H1 (cell line): ENCODE measurements around the gene MT2A. TPM values are rescaled to one million over a fixed set of nuclear protein-coding genes. Genes with fewer than 3 reads are reported as not detected.

Experiments
- CTCF ChIA-PET: fragments of 300-600 bp; sonication (Branson Sonifier 250); formaldehyde crosslinking; loops from one replicate; lab custom pipeline; 2021; ENCODE audit not compliant: partially characterized antibody; lab: Charles Lee
- POLR2A ChIA-PET: fragments of 300-600 bp; sonication (Branson Sonifier 250); formaldehyde crosslinking; loops from one replicate; lab custom pipeline; 2021; ENCODE audit warnings: inconsistent platforms; ENCODE audit not compliant: partially characterized antibody; lab: Charles Lee
- DNase-seq, 2 experiments: peaks; one replicate each; pipeline versions ENCODE4 v3.0.0 to v3.0.0-alpha.2; 2010 to 2022; ENCODE audit warnings: low spot score in 2 of 2, low read depth in 1 of 2, mixed read lengths in 1 of 2
- FAIRE-seq: peaks from 2 replicates; lab custom pipeline; 2011; peaks lifted over from hg19 to GRCh38; lab: Jason Lieb, UNC
- H2AFZ ChIP-seq: 2 replicates; pipeline ENCODE4 v1.8.1; 2012; ENCODE audit warnings: low read length, inconsistent platforms
- H2AK5ac ChIP-seq: 2 replicates; pipeline ENCODE4 v1.6.1; 2013; ENCODE audit warnings: low read depth, low read length
- H2BK120ac ChIP-seq: replicated peaks from 2 replicates; pipeline ENCODE3; 2013; ENCODE audit warnings: low read depth, low read length, inconsistent platforms
- H2BK12ac ChIP-seq: 2 replicates; pipeline ENCODE4 v1.6.1; 2013; ENCODE audit warnings: low read depth, low read length
- H2BK15ac ChIP-seq: 2 replicates; pipeline ENCODE4 v1.6.1; 2013; ENCODE audit warnings: low read length
- H2BK20ac ChIP-seq: 2 replicates; pipeline ENCODE4 v1.6.1; 2013; ENCODE audit warnings: low read length
- H2BK5ac ChIP-seq: 2 replicates; pipeline ENCODE4 v1.6.1; 2013; ENCODE audit warnings: low read depth, low read length
- H3K14ac ChIP-seq: 2 replicates; pipeline ENCODE4 v1.6.1; 2013; ENCODE audit warnings: inconsistent platforms; ENCODE audit not compliant: insufficient read length
- H3K18ac ChIP-seq: 2 replicates; pipeline ENCODE4 v1.6.1; 2013; ENCODE audit warnings: low read length; ENCODE audit errors: extremely low read depth
- H3K23ac ChIP-seq: 2 replicates; pipeline ENCODE4 v1.6.1; 2013; ENCODE audit warnings: inconsistent platforms; ENCODE audit not compliant: insufficient read length
- H3K23me2 ChIP-seq: 2 replicates; pipeline ENCODE4 v1.6.1; 2013; ENCODE audit warnings: low read depth, low read length
- H3K27ac ChIP-seq: 2 replicates; pipeline ENCODE4 v1.6.1; 2011; ENCODE audit warnings: low read depth, low read length, inconsistent platforms
- H3K27me3 ChIP-seq, 4 experiments: replicated peaks in 1 of 4; 1 replicate in 1 of 4; 2 replicates in 3 of 4; pipeline versions ENCODE4 v1.6.1 to v1.8.1; 2011 to 2013; ENCODE audit warnings: low read length in 3 of 4, mild to moderate bottlenecking in 3 of 4, inconsistent platforms in 2 of 4, mixed read lengths in 2 of 4, moderate library complexity in 1 of 4; ENCODE audit not compliant: control insufficient read depth in 3 of 4, insufficient read depth in 3 of 4; ENCODE audit errors: extremely low read depth in 1 of 4
- H3K36me3 ChIP-seq, 4 experiments: 2 replicates each; pipeline versions ENCODE4 v1.6.1 to v1.8.1; 2011 to 2013; ENCODE audit warnings: mild to moderate bottlenecking in 4 of 4, low read length in 3 of 4, moderate library complexity in 2 of 4, control low read depth in 1 of 4, inconsistent platforms in 1 of 4; ENCODE audit not compliant: insufficient read depth in 4 of 4, control insufficient read depth in 2 of 4
- H3K4ac ChIP-seq: replicated peaks from 2 replicates; pipeline ENCODE3; 2013; ENCODE audit warnings: low read length, low read depth, mixed read lengths, inconsistent platforms; ENCODE audit not compliant: insufficient read length
- H3K4me1 ChIP-seq, 4 experiments: replicated peaks in 1 of 4; 1 replicate in 1 of 4; 2 replicates in 3 of 4; pipeline versions ENCODE4 v1.6.1 to v1.8.1; 2011 to 2013; ENCODE audit warnings: low read length in 3 of 4, inconsistent platforms in 2 of 4, mixed read lengths in 1 of 4; ENCODE audit not compliant: insufficient read depth in 4 of 4, control insufficient read depth in 3 of 4
- H3K4me2 ChIP-seq, 2 experiments: 2 replicates each; pipeline versions ENCODE4 v1.6.1 to v1.8.1; 2011 to 2013; ENCODE audit warnings: low read depth in 2 of 2, low read length in 2 of 2, control low read depth in 1 of 2, inconsistent platforms in 1 of 2, mild to moderate bottlenecking in 1 of 2; ENCODE audit not compliant: insufficient read depth in 1 of 2
- H3K4me3 ChIP-seq, 4 experiments: fragments of 200-600, 300-600 bp in 1 of 4; sonication (generic), shearing (Covaris generic), sonication (Bioruptor Twin) in 1 of 4; 2 replicates each; pipeline versions ENCODE4 v1.5.1 to v1.8.1; 2011 to 2016; ENCODE audit warnings: low read length in 4 of 4, low read depth in 3 of 4, control low read depth in 2 of 4, inconsistent platforms in 2 of 4, mild to moderate bottlenecking in 2 of 4, mixed read lengths in 1 of 4, moderate library complexity in 1 of 4; ENCODE audit not compliant: insufficient read depth in 2 of 4; ENCODE audit errors: extremely low read depth in 1 of 4
- H3K56ac ChIP-seq: replicated peaks from 2 replicates; pipeline ENCODE3; 2013; ENCODE audit warnings: low read depth, mild to moderate bottlenecking, mixed read lengths, low read length, inconsistent platforms; ENCODE audit not compliant: insufficient read length
- H3K79me1 ChIP-seq: 2 replicates; pipeline ENCODE4 v1.6.1; 2013; ENCODE audit warnings: low read depth, low read length, control low read depth
- H3K79me2 ChIP-seq, 2 experiments: 2 replicates each; pipeline versions ENCODE4 v1.6.1 to v1.8.1; 2012 to 2013; ENCODE audit warnings: low read length in 2 of 2, mild to moderate bottlenecking in 2 of 2, inconsistent platforms in 1 of 2; ENCODE audit not compliant: insufficient read depth in 2 of 2, control insufficient read depth in 1 of 2
- H3K9ac ChIP-seq, 4 experiments: replicated peaks in 1 of 4; 1 replicate in 1 of 4; 2 replicates in 3 of 4; pipeline versions ENCODE4 v1.6.1 to v1.8.1; 2011 to 2013; ENCODE audit warnings: low read depth in 3 of 4, low read length in 3 of 4, control low read depth in 2 of 4, mild to moderate bottlenecking in 2 of 4, moderate library complexity in 2 of 4, inconsistent platforms in 1 of 4; ENCODE audit errors: extremely low read depth in 1 of 4
- H3K9me3 ChIP-seq, 2 experiments: 2 replicates each; pipeline versions ENCODE4 v1.6.1 to v1.8.1; 2012 to 2013; ENCODE audit warnings: mild to moderate bottlenecking in 2 of 2, moderate library complexity in 2 of 2, control low read depth in 1 of 2, inconsistent platforms in 1 of 2, low read depth in 1 of 2, low read length in 1 of 2, mixed read lengths in 1 of 2; ENCODE audit not compliant: insufficient read depth in 2 of 2
- H4K20me1 ChIP-seq, 2 experiments: replicated peaks in 1 of 2; 2 replicates each; pipeline versions ENCODE3 to v1.8.1; 2011 to 2013; ENCODE audit warnings: inconsistent platforms in 2 of 2, low read length in 2 of 2, mild to moderate bottlenecking in 1 of 2; ENCODE audit not compliant: insufficient read depth in 2 of 2, control insufficient read depth in 1 of 2
- H4K5ac ChIP-seq: 2 replicates; pipeline ENCODE4 v1.6.1; 2013; ENCODE audit warnings: low read length, low read depth, mixed read lengths, inconsistent platforms; ENCODE audit not compliant: insufficient read length
- H4K8ac ChIP-seq: 2 replicates; pipeline ENCODE4 v1.8.0; 2013; ENCODE audit warnings: mild to moderate bottlenecking, moderate library complexity, low read length, inconsistent platforms; ENCODE audit not compliant: insufficient read depth; ENCODE audit errors: extremely low read depth
- H4K91ac ChIP-seq: replicated peaks from 2 replicates; pipeline ENCODE3; 2013; ENCODE audit warnings: low read length, mixed read lengths, inconsistent platforms; ENCODE audit not compliant: insufficient read length
- CHD1 ChIP-seq: IDR thresholded peaks from 2 replicates; pipeline ENCODE4 v1.6.1; 2012; ENCODE audit warnings: low read depth, low read length, improper control_type of control experiment
- EZH2 ChIP-seq: fragments of 200-600 bp; sonication (generic); IDR thresholded peaks from 2 replicates; pipeline ENCODE4 v1.7.1; 2012; ENCODE audit warnings: low read depth, mild to moderate bottlenecking, moderate library complexity, low read length, inconsistent platforms; ENCODE audit not compliant: severe bottlenecking
- KDM4A ChIP-seq: IDR thresholded peaks from one replicate; pipeline ENCODE4 v1.7.1; 2012; ENCODE audit warnings: low read depth, mild to moderate bottlenecking, moderate library complexity, low read length, inconsistent platforms; ENCODE audit not compliant: severe bottlenecking
- RNF2 ChIP-seq: fragments of 200-900, 300-1000 bp; sonication (generic); IDR thresholded peaks from 2 replicates; pipeline ENCODE4 v1.7.1; 2016; ENCODE audit warnings: borderline replicate concordance, low read depth, mild to moderate bottlenecking, antibody characterized with exemption, low read length; ENCODE audit not compliant: poor library complexity, severe bottlenecking; ENCODE audit errors: missing control alignments
- SUZ12 ChIP-seq: fragments of 200-600 bp; sonication (generic); IDR thresholded peaks from 2 replicates; pipeline ENCODE4 v1.6.1; 2012; ENCODE audit warnings: mild to moderate bottlenecking, inconsistent platforms, low read length, moderate library complexity, mixed read lengths
- TAF7 ChIP-seq: optimal IDR thresholded peaks from 2 replicates; pipeline ENCODE3; 2011; ENCODE audit warnings: low read depth, mild to moderate bottlenecking, inconsistent platforms, low read length, moderate library complexity, borderline replicate concordance
- WGBS, 2 experiments: shearing (Covaris generic) in 1 of 2; methylation state at CpG; one replicate each; pipeline versions ENCODE4 v1.1.6 to v1.1.7; 2013 to 2015; ENCODE audit warnings: low lambda C conversion rate in 2 of 2, mixed read lengths in 2 of 2, inconsistent platforms in 1 of 2, low coverage in 1 of 2, missing lambda C conversion rate in 1 of 2; ENCODE audit not compliant: insufficient replicate concordance in 2 of 2, insufficient coverage in 1 of 2, insufficient read length in 1 of 2; ENCODE audit errors: extremely low coverage in 1 of 2, missing lambda C conversion rate in 1 of 2; 5-methylcytosine and 5-hydroxymethylcytosine counted together
- polyA plus RNA-seq, 7 experiments: library from polyadenylated mRNA; depleted of rRNA in 3 of 7; stranded (reverse) in 5 of 7; unstranded in 2 of 7; fragments of >200 nt in 5 of 7; fragments of 200-250 nt in 2 of 7; gene quantifications; 1 replicate in 5 of 7; 2 replicates in 1 of 7; 4 replicates in 1 of 7; pipeline versions ENCODE4 v1.2.1 to v1.2.3, GENCODE V29; 2011 to 2013; ENCODE audit warnings: missing spikeins in 2 of 7, mixed read lengths in 2 of 7
- total RNA-seq: library from RNA; stranded (reverse); fragmentation: NEBNext Ultra II Directional; extraction: Animal tissue kit (Norgen Biotek cat#: 25700); gene quantifications from 2 replicates; pipeline ENCODE4 v1.2.1, GENCODE V29; 2021

The MT2A gene
- total and polyA plus RNA-seq, 2 of the 8 experiments (the other 6 are each of a cell fraction or from before 2014, with no cell fraction given), result 9.5 to 30.1 TPM

DNA sequence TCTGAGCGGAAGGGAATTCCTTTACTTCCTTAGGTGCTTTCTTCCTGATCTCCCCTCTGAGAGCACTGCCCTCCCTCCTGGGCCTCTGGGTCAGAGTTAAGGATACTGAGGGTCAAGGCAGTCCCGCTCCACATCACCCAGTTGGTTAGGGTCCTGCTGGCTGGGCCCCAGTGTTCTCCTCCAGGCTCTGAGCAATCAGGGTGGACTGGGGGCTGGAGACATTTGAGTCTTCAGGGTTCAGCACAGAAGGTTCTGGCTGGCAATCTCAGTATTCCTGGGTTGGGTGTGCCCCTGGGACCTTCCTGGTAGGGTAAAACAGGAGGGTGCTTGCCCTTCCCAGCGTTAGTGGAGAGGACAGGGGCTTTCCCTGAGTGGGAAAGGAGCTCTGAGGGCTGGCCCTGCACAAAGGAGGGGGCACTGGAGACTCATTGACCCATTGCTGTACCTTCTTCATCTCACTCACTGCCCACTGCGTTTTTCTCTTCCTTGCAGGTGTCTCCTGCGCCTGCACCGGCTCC lies 24.5 kb downstream of the MT2A start:
- Histone ChIP-seq H2BK20ac (no peak overlapping the region; the same call in 1 of the 2 replicates), H3K4me2 (peak overlapping the region; percentile 68 to 72), H3K79me1 (no peaks in the 10 kb centered on the region), H4K5ac (no peak overlapping the region), H3K27me3 (peaks cover 91 to 100% (median 100%) of the 10 kb centered on the region in 4 experiments), H4K91ac (no peak overlapping the region), H3K36me3 (no peaks in the 10 kb centered on the region; a peak in 1 of 8 replicates), H3K4me3 (peak overlapping the region; percentile 10 to 56 (median 18); a peak in 4 of 8 replicates), H3K18ac (no peak overlapping the region), H3K23me2 (peaks cover 5% of the 10 kb centered on the region; the same call in 1 of the 2 replicates), H3K4ac (no peak overlapping the region), H3K79me2 (no peaks in the 10 kb centered on the region), H3K4me1 (peaks cover 0 to 13% (median 5%) of the 10 kb centered on the region in 4 experiments; a peak in 6 of 7 replicates), H4K20me1 (peaks cover 14 to 29% of the 10 kb centered on the region in 2 experiments), H2AFZ (no peak overlapping the region), H2BK15ac (no peak overlapping the region), H2BK5ac (peak overlapping the region; percentile 44; the same call in 1 of the 2 replicates), H4K8ac (no peak overlapping the region), H3K56ac (no peak overlapping the region), H3K9ac (no peak overlapping the region), H3K23ac (no peak overlapping the region), H2AK5ac (no peak overlapping the region), H3K27ac (no peak overlapping the region), H3K9me3 (no peaks in the 10 kb centered on the region), H2BK120ac (no peak overlapping the region), H2BK12ac (no peak overlapping the region), H3K14ac (no peak overlapping the region)
- DNase-seq, result no peak
- CTCF ChIA-PET, result interaction anchor here (1.0 to 1.5 kb wide), 7 partner anchors 17 to 69 kb away, joined by 3 to 4 read pairs (median 3); no protein-coding TSS in a partner anchor
- TF ChIP-seq TAF7, result no peak
- peak; percentile 23; the same call in 1 of the 2 replicates for TF ChIP-seq SUZ12
- peak; percentile 48 for TF ChIP-seq EZH2
- TF ChIP-seq KDM4A, result no peak
- TF ChIP-seq CHD1, result no peak
- peak; percentile 73 for TF ChIP-seq RNF2
- no peak for FAIRE-seq
- POLR2A ChIA-PET, result interaction anchor here (0.9 to 2.2 kb wide), 6 partner anchors 10 to 41 kb away, joined by 3 to 8 read pairs (median 4); partner anchors contain the start of genes MT1G and MT1H
- 6% methylated on average over 5 of the region's 6 CpGs; no CpG with 5 or more reads in 1 of the 2 experiments for WGBS, 2 experiments
